DMS 273 treated with DMSO at 0.1 percent for 48 hours (cell line): Measurements from ENCODE around the gene KIF2A.
"Not testable (repeated sequence)": the region's sequence is repeated elsewhere in the genome, so short reads cannot be mapped to it uniquely, and the experiment has no call there.

Source experiments
- DNase-seq: peaks from one replicate; lab custom pipeline; 2025; lab: John Stamatoyannopoulos, UW

The KIF2A gene

DNA sequence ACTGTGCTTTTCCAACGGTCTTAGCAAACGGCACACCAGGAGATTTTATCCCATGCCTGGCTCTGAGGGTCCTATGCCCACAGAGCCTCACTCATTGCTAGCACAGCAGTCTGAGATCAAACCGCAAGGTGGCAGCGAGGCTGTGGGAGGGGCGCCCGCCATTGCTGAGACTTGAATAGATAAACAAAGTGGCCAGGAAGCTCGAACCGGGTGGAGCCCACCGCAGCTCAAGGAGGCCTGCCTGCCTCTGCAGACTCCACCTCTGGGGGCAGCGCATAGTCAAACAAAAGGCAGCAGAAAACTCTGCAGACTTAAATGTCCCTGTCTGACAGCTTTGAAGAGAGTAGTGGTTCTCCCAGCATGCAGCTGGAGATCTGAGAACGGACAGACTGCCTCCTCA is 14.2 kb upstream of the KIF2A start:
- DNase-seq: not testable (repeated sequence)

DNA sequence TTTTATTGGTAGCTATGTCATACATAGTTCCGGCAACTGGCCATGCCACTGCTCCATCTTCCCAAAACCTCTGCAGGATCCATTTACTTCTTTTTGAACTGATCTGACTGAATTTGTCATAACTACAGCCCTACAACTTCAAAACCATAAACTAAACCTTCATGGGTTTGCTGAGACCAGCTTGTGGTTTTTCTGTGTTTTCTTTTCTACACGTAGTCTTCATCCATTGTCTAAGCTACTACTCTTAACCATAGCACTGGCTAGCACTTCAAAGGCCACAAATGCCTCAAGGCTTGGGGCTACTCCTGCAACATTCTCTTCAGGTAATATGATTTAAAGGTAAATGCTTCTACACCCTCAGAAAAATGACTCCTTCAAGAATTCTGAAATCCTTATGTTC is 9.0 kb upstream of the KIF2A start:
- no peak for DNase-seq

DNA sequence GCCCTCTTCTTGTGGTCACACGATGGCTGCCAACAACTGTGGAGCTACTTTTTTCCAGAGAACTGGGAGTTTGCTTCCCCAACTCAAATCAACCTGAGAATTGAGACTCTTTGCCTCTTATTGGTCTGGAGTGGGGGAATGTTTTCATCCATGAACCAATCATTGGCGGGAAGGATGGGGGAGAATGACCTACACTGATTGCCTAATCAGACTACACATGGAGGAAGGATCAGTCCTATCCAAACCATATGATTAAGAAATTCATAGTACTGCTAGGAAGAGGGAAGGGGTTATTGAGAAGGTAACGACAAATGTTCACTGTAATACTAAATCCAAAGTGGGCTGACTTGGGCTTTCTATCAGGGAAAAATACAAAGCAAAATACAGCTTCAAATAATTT is 7.9 kb upstream of the KIF2A start:
- DNase-seq: no peak

DNA sequence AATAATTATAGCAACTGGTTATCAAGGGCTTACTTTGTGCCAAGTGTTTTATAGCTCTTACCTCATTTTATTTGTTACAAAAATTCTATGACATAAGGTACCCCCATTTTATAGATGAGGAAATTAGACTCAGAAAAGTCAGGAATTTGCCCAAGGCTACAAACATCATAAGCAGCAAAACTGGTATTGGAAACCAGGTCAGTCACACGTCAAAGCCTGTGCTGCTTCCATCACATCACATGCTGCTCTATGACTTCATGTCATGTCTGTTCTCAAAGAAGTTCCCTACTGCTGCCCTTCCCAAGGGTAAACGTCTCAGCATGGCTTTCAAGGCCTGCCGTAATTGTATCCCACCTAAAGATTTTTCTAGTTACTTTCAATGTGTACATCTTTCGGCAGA is 6.9 kb upstream of the KIF2A start:
- DNase-seq: no peak

DNA sequence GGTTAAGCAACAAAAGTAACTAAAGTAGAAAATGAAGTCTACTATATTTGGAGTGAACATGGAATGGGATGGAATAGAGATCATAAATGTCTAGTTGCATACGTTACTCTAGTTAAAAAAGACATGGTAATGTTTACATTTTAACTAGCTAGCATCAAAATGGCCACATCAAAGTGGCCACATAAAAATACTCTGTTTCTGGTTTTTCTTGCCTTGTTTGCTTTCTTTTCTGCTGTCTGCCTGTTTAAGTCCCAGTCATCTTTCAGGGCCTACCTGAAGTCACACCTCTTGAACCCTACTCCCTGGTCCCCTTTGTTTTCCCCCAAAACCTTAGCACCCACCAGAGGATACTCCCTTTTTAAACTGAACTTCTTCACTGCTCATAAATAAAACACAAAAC is 6.4 kb upstream of the KIF2A start:
- no peak for DNase-seq

DNA sequence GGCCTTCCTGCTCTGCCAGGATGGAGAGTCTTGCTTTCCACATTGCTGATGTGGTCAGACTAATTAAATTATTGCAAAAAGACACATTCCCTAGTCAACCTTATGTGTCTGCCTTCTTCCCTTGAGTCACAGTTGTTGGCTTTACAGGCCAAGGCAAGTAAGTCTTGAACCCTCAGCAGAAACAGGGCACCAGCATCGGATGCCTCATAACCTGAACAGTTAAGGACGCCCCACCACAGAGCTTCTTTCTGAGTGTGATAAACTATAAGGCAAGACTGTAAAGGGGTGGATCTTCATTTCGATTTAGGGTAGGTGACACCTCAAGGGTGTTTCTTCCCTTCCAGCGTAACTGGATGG is 670 bp upstream of the KIF2A start:
- DNase-seq: no peak

DNA sequence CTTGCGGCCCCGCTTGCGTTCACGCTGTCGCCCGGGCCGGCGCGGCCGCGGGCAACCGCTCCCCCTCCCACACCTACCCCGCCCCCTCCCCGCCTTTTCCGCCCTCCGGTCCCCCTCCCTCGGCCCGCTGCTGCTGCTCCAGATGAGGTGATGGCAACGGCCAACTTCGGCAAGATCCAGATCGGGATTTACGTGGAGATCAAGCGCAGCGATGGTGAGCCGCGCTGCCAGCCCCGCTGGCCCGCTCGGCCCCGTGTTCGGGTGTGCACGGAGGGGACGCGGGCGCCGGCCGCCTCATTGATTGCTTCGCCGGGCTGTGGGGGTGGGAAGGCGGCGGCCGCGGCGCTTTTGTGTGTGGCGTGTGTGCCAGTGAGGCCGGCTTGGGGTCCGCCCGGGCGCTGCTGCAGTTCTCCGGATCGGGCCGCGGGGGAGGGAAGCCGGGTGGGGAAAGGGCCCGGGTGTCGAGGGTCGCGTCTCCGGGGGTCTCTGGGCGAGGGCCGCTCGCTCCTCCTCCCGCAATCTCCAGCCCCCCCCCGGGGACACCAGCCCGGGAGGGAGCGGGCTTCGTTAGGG is 403 bp downstream of the KIF2A start:
- no peak for DNase-seq

DNA sequence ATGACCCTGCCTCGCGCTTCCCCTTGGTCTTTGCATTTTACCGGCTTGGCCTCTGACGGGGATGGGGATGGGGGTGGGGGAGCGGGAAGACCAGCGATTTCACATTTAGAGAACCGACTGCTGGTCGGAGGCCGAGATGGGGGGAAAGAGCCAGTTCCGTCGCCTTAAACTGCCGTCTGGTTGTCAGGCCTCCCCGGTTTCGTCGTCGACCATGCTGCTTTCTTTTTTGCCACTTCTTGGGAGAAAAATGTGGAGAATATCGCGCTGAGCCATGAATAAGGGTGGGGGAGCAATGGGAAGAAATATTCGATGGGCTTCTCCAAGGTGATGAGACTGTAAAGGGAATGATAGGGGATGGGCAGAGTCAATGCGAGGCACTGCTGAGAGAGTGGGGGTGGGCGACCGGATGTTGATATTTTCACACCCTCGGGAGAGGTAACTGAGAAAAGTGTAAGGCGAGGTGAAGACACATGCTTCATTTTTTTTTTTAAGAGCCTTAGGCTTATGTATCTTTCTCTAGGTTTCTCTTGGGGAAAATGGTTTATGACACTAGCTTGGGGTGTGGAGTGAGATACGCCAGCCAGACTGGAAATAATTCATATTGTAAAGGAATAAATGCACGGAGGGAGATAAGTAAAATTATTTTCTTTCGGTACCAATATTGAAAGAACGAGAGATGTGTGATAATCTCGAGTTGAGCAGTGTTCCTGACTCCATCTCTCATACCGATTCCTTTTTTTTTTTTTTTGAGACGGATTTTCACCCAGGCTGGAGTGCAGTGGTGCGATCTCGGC is 1.1 kb downstream of the KIF2A start:
- no peak for DNase-seq

DNA sequence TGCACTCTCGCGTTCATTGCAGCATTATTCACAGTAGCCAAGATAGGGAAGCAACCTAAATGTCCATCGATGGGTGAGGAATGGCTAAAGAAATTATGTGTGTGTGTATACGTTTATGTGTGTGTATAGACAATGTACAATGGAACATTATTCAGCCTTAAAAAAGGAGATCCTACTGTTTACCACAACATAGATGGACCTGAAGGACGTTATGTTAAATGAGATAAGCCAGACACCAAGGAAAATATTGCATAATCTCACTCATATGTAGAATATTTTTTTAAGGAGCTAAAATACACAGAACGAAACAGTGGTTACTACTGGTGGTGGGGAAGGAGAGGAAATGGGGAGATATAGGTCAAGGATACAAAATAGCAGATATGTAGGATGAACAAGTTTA is 2.4 kb downstream of the KIF2A start:
- no peak for DNase-seq

DNA sequence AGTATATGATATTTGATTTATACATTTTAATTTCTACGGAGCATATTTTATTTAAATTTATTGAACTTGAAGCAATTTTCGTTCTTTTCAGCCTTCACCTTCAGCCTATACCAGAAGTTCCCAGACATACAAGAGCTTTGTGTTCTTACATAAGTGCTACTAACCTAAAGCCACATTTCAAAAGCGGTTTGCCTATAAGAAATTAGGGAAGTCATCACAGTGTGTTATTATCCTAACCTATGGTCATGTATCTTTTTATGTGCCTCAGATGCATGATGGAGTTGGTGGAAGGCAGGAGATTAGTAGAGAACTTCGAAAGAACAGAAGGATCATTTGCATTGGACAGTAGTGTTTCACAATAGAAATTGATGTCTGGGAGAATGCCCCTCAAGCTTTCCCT is 3.1 kb downstream of the KIF2A start:
- no peak for DNase-seq

DNA sequence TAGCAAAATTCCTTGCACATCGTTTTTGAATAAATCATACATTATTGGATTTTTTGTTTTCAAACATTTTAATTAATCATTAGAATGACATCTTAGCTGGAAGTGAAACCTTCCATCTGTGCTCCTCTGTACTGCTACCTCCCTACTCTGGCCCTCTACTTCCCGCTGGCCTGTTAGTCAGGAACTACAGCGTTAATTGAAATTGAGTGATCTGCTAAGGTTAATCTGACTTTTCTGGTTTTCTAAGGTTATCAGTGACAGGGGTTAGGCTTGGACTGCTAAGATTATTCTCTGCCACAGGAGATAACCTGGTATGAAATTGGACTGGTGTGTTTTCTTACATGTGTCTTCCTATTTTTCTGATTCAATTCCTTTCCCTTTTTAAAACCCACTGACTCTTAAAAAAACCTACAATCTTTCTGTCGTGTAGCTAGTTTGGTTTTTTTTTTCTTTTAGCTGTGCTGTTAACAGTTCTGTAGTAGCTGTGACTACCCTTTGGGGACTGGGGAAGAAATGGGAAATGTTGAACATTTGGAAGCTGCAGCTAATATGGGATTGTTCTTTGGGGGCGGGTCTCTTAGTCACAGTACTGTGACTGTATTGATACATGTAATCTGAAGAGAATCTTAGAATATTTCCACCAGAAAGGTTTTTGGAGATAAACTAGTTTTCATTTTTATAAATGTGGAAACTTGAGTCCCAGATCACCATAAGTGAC is 4.6 kb downstream of the KIF2A start:
- no peak for DNase-seq

DNA sequence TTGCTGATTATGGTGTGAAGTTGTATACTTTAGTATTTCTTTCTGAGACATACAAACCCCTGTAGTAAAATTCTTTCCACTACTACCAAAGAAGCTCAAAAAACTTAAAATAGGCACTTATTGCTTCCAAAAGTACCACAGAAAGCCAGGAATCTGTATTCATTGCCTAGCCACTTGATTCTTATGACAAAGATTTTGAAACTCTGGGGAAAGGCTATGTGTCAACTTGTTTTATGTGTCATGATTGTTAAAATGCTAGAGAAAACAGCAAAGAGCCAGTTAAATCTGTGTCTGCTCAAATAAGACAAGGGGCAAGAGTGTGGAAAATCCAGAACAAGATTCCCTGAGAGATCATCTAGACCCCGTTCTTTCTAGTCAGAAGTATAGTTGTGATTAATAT is 6.0 kb downstream of the KIF2A start:
- no peak for DNase-seq

DNA sequence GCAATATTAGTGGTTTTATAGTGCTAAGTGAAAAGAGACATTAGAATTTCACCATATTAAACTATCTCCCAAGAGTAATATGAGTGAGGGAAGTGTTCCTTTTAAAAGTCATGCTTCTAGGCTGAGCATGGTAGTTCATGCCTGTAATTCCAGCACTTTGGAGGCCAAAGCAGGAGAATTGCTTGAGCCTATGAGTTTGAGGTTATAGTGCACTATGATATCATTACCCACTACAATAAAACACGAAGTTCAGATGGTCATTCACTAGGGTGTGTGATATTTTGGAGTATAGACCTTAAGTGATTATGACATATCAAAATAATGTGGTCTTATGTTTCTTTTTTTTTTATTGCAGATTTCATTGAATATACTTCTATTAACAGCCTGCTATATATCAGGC is 6.7 kb downstream of the KIF2A start:
- DNase-seq: no peak

DNA sequence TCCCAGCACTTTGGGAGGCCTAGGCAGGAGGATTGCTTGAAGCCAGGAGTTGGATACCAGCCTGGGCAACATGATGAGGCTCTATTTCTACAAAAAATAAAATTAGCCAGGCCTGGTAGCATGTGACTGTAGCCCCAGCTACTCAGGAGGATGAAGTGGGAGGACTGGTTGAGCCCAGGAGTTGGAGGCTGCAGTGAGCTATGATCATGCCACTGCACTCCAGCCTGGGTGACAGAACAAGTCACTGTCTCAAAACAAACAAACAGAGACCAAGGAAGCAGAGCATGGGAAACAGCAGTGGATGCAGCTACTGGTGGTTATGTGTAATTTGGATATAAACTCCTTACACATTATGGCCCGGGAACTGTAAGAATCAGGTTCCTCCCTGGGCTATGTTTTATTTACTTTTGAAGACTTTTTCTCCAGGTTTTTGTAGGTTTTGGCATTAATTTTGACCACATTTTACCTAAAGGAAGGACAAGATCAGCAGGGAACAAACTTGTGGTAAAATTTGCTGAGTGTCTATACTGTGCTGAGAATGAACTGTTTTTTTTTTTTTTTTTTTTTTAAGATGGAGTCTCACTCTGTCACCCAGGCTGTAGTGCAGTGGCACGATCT is 8.3 kb downstream of the KIF2A start:
- DNase-seq: no peak

DNA sequence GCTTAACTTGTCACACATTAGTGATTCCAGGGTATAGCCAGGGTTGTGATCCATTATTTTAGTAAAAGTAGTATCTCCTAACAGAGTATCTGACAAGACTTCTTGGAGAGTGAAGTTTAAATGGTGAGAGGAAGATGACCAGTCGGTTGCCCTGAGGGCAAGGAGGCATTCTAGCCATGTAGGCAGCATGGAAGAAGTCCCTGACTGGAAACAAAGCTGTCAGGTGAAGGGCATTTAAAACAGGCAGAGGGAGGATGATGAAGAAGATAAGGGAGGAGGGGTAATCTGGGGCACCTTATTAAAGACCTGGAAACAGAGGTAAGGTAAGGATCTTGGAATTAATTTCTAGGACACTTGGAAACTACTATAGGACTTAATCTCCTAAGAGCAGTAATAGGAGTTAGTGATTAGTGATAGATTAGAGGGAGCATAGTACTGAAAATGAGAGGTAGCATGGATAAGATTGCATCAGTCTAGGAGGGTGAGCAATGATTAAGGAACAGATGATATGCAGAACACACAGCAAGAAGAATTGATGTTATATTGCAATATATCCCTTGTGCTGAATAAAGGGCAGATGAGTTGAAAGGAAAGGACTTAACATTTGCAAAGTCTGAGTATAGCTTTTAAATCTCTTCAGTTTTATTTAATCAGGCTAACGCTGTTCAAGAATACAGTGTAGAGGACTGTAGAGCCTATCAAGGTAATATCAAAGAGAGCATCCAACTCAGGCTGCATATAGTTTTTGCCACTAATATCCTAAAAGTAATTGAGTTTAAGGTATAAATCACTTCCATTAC is 9.6 kb downstream of the KIF2A start:
- DNase-seq: no peak

DNA sequence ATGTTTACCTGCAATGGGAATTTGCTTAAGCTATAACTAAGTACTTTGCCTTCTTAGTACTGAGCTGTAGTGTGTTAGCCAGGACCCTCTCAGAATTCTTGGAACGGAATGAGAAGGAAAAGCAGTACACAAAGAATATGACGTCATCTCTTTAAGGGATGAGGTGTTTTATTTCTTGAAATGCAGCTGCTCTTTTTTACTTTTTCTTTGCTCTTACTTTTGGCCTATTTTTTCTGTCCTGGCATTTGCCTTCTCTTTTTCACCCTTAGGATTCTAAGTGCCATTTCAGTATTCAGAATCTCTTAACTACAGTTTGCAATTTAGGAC is 10.1 kb downstream of the KIF2A start:
- DNase-seq: no peak

DNA sequence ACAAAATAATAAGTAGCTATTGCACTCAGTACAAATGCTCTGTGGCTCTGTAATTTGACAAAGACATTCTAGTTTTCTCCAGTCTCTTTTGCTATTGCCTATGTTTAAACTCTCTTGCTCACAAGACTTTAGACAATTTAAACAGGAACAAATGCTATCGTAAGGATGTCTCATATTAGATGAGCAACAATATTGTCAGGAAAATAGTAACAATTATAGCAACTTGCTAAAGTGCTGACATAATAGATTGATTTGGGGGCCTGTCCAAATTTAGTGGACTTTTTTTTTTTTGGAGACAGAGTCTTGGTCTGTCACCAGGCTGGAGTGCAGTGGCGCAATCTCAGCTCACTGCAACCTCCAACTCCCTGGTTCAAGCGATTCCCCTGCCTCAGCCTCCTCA is 11.8 kb downstream of the KIF2A start:
- no peak for DNase-seq

DNA sequence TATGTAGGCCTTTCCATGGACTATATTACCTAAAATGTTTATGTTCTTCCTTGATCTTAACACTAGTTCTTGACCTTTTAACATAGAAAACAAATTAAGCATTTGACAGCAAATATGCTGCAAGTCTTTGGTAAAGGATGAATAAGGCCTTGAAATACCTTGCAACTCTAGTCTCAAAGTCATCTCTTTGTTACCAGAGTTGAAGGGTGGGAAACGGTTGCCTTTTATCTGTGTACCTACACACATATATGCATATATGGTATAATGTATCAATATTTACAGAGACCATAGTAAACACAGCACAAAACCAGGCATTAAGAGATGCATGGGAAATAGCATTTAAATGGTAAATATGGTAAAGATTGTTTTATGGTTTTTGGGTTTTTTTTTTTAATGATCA is 16.5 kb downstream of the KIF2A start:
- no peak for DNase-seq

DNA sequence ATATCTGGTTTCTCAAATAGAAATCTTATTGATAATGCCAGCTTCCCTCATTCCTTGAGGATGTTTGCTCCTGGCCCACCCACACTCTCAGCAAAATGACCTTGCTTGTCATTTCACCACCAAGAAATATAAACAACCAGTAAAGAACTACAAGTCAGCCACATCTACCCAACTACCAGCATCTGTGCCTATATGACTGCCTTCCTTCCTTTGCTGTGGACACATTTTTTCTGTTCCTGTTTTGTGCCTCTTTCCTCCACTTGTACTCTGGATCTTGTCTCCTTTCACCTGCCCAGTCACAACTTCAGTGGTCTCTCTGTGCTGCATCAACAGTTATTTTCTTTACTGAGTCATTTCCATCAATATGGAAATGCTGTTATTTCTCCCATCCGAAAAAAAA is 20.3 kb downstream of the KIF2A start:
- no peak for DNase-seq

DNA sequence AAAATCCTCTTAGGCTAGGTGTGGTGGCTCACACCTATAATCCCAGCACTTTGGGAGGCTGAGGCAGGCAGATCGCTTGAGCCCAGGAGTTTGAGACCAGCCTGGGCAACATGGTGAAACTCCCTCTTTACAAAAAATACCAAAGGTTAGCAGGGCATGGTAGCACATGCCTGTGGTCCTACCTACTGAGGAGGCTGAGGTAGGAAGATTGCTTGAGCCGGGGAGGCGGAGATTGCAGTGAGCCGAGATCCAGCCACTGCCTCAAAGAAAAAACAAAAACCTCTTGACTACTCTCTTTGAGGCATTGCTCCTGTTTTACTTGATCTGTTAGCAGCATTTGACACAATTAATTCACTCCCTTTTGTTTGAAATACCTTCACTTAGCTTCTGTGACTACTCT is 20.7 kb downstream of the KIF2A start:
- DNase-seq: no peak

DNA sequence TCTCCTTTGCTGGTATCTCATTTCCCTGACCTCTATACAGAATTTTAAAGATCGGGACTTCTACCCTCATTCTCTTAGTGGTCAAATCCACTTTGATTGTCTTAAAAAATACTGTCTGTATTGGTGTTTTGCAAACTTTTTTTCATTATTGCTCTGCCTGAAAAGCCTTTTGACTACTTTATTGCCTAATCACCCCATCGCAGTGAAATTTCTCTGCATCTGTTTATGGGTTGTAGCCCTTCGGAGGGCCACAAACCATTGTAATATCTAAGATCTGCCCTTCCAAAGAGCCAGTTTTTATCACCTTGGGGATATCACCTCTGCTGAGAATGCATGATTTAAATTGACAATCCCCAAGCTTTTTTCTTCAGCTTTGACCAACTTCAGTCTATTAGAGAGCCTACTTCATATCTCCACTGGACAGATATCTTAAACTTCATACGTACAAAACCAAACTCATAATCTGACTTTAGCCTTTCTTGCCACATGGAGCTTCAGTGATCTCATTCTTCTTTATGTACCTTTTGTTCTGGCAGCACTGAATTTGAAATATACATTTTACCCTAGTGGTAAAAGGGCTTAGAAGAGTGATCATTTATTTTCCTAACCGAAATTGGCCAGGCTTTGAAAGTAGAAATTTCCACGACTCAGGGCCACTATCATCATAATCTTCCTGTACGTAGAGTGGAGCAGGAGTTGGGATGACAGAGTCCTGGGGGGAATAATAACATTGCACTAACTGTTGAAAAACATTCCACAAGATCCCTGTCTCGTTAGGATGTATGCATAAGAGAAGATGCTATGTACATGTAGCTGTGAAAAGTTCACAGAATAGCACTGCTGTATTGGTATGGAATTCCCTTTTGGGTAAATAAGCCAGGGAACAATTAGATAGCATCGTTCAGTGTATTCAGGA is 21.4 kb downstream of the KIF2A start:
- no peak for DNase-seq
